Activated naive CD4-positive, alpha-beta T cell (primary cell): ENCODE results near the gene MGLL.

Experiments used
- DNase-seq, 4 experiments: peaks; one replicate each; lab custom pipeline; 2025; lab: John Stamatoyannopoulos, UW

Gene MGLL

DNA sequence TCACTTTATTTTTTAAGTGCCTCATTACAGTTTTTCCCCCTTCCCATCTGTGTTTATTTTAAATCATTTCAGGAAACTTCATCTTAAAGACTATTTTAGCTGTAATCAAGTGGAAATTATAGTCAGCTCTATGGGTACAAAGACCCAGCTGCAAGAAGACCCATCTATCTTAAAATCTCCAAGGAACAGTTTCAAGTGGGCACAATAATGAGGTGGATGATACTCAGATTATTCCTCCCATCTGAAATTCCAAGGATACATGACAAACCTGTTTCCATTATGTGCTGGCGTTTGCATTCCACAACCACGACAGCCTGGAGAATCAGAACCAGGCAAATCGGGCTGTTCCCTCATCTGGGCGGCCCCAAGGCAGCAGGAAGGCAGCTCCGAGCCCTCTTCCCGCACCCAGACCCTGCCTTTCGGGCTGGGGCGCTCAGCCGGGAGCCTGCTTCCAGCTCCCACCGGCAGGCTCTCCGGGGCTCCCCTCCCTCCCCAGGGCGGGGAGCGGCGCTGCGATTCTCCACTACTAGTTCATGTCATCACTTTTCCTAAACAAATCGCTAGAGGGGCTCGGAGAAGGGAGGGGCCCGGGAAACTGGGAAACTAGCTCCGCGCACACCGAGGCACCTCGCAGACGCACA lies at the start of gene MGLL:
TSS of gene MGLL (minus strand) at position 475 of the 641 bp plus-strand sequence. CDS start at position 278, 197 bp downstream.
- no peak for DNase-seq

DNA sequence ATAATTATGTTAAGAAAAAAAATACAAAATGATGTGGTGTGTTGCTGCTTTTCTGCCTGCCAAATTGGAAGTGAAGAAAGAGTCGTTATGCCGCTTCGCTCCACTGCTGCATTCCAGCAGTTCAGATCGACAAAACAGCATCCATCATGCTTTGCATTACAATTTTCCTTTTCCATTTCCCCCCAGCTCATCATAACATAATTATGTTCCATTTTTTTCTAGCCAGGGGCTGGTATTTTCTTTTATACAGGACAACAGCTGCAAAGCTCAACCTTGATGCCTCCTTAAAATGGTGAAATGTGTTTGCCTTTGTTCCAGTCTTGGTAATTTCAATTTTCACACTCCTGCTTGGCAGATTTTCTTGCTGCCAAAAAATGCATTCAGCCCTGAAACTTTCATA lies 47.8 kb upstream of the MGLL start:
- DNase-seq: no peak

DNA sequence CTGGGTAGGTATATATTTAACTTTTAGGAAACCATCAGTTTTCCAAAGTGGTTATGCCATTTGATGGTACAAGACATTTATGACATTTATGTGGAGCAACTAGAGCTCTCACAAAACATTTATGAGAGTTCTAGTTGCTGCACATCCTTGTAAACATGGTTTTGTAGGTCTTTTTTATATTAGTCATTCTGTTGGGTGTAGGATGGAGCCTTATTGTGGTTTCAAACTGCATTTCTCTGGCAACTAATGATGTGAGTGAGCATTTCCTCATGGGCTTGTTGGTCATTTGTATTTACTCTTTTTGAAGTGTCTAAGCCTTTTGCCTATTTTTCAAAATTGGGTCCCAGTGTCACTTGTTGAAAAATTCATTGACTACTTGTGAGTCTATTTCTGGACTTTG lies 45.7 kb upstream of the MGLL start:
- DNase-seq: no peak

DNA sequence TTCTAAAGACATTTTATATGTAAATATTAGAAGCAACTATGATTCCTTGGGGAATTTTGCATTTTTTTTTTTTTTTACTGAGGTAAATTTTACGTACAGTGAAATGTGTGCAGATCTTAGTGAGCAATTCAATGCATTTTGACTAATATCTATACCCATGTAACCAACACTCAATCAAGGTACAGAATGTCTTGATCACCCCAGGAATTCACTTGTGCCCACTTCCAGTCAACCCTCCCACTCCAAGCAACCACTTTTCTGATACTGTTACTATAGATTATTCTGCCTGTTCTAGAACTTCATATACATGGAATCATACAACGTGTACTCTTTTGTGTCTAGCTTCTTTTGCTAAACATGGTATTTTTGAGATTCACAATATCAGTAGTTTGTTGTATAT lies 45.1 kb upstream of the MGLL start:
- no peak for DNase-seq

DNA sequence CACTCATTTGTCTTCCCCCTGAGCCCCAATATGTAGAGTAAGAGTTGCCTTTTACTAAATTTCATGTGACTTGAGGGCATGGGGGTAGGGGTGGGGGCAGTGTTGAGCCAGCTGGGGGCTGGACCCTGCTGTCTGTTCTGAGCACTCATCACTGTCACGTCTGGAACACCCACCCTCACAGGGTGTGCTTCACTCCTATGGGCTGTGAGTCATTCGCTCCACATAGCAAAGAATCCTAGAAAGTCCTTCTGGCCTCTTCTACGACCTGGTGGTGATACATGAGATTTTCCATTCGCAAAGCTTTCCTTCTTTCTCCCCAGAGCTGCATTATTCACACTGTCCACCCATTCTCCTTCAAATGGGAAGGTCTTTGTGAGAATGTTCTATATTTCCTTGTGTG lies 43.6 kb upstream of the MGLL start:
- no peak for DNase-seq

DNA sequence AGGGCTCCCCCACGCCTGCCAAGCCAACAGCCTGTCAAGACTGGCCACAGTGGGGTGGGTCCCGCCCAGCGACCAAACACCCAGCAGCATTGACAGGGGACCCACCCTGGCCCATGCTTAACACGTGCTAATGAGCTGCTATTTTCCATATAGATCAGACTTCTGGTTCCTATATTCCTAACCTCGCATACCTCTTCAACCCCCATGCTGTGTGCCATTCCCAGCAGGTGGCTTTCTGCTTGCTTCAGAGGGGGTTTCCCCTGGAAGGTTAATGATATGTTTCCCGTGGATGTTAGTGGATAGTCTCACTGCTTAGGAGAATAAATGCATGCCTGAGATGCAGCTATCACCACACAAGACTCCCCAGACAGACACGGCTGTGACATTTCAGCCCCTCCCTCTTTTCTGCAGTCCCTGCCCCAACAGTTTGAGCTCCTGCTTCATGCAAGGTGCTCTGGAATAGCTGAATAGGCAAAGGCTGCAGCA lies 37.9 kb upstream of the MGLL start:
- no peak for DNase-seq

DNA sequence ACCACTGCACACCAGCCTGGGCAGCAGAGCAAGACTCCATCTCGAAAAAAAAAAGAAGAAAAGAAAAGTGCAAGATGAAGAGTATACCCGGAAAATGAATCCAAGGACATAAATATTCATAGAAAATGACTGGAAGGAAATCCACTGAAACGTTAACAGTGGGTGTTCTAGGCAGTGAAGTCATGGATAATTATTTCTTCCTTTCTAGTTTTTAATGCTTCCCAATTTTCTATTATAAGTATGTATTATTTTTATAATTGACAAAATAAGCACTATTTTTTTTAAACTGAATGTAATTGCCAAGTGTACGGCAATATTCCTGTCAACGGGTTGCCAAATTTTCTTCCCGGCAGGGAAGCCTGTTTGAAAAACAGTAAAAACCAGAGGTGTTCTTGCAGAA lies 37.4 kb upstream of the MGLL start:
- no peak for DNase-seq

DNA sequence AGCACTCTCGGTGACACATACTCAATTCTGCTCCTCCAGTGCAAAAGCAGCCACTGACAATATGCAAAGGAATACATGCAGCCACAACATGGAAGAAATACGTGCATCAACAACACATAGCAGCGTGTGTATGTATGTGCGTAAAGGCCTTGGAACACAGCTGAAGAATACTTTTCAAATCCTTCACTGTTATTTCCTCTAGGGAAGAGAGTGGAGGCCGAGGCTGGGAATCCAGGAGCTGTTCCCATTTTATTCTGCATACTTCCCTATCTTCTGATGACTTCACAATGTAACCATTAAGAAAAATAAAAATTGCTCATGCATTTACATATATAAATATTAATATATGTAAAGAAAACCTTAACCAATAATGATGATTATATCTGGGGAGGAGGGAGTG lies 36.6 kb upstream of the MGLL start:
- DNase-seq: no peak

DNA sequence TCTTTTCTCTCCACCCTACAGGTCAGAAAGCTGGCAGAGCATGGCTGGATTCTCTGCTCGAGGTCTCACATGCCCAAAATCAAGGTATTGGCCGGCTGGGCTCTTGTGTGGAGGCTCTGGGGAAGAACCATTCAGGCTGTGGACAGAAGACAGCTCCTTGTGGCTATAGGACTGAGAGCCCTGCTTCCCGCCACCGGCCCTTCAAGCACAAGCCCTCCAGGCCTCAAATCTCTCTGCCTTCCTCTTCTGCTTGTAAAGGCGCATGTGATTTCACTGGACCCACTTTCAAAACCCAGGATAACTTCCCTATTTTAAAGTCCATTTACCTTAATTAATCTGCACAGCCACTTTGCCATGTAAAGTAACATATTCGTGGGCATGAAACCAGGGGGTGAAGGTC lies 36.2 kb upstream of the MGLL start:
- no peak for DNase-seq

DNA sequence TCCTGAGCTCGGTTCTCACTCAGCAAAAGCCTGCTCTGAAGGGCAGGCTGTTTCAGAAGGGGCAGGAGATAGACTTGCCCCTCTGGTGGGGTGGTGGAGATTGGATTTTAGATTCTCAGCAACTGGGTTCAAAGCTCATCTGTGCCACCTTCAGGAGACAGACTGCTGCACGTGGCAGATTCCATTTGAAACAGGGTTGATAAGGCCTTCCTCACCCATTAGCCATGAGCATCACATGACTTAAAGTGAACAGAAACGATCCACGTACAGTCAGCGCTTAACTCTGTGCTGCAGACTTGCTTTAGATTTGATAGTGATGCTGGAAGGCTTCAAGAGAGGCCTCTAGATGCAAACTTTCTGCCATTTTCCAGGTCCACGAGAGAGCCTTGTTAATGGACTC lies 35.0 kb upstream of the MGLL start:
- no peak for DNase-seq

DNA sequence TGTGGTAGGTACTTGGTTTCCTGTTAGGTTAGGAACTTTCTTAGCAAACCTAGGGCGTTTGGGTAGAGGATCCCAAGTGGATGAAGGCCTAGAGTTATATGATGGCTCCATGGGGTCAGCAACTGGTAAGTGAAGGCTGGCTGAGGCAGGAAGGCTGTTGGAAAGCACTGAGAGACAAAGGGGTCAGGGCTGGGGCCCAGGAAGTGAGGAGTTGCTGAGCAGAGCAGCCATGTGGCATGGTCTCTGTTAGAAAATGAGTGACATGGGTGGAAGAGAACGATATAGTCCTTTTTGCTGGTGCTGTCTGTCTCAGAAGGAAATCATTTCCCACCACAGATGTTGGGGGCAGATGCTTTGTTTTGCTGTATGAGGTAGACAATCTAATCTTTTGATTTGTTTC lies 34.5 kb upstream of the MGLL start:
- DNase-seq: no peak

DNA sequence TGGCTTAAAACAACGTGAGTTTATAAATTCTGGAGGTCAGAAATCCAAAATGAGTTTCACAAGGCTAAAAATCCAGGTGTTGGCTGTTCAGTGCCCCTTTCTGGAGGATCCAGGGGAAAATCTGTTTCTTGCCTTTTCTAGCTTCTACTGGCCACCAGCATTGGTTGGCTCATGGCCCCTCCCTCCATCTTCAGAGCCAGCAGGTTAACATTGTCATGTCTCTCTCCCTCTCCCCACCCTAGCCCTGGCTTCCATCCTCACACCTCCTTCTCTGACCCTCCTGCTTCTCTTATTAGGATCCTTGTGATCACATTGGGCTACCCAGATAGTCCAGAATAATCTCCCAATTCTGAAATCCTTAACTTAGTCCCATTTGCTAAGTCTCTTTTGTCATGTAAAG lies 32.9 kb upstream of the MGLL start:
- no peak for DNase-seq

DNA sequence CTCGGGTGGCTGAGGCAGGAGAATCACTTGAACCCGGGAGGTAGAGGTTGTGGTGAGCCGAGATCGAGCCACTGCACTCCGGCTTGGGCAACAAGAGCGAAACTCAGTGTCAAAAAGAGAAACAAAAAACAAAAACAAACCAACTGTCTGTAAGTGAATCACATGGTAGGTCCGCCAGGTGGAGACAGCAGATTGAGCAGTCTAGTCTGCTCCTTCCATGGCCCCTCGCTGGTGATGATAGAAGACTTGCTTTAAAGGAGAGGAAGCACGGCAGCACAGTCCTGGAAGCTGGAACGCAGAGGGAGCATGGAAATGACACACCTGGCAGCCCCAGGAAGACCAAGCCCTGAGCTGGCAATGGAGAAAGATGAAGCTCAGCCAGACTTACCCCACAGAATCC lies 31.4 kb upstream of the MGLL start:
- no peak for DNase-seq

DNA sequence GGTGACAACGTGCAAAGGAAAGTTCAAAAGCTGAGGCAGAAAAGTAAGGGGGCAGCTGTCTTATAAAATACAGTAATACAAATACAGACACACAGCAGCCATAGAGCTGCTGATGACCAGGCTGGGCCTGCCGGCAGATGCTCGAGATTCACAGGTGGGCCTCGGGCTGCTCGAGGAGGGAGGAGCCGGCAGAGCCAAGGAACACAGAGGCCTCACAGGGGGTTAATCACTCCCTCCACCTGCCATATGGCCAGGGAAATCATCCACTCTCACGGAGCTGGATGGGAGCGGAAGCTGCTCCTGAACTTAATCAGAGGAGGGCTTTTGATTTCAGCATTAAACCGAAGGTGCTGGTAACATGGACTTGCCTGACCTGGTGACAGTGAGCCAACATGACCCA lies 29.6 kb upstream of the MGLL start:
- DNase-seq: no peak

DNA sequence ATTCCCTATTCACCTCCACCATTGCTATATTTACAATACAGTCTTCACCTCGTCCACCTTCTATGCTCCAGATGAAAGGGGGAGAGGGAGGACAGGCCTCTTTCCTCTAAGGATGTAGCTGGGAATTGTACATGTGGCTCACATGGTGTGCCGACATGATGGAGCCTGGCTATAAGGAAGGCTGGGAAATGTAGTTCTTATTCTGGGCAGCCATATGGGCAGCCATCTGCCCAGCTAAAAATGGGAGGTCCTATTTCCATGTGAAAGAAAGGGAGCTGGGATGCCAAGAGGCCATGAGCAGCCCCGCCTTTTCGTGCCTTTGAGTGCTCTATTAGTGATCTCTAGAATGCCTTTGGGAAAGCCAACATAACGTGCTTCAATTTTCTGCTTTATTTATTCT lies 27.1 kb upstream of the MGLL start:
- no peak for DNase-seq

DNA sequence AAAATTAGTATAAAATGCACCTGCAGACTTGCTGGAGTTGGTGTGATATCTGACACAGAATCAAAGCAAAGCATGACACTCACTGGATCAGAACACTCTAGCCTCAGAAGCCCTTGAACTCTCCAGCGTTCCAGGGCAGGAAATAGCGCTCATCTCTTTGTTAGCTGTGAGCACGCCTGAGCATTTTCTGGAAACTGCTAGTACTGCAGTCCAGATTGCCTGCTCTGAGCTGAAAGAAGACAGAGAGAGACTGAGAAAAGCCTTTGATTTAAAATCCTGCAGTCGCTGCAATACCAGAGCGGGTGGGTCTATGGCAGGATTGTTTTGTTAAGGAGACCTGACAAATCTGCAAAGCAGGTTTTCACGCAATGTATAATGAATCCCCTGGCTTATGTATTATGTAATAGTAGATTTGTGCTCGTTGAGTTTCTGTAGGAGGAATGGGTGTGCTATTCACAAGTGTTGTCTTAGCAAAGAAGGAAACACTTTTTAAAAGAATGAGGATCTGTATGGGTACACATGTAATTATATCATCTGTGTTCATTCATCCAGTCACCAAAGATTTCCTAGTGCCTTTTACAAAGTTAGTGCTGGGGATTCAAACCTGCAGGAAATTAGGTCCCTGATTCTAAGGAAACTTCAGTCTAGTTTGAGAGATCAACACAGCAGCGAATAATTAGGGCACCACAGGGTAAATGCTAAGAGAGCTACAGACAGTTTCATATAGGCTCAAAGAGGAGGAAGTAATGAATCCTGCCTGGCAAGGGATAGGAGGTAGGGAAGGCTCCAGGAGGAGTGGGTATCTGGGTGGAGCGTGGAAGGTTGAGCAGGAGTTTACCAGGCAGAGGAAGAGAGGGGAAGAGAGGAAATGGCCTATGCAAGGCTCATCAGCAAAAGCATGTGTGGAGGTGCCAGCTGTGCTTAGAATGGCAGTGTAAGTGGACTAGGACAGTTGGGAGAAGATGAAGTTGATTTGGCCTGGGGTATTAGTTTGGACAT lies 26.1 kb upstream of the MGLL start:
- no peak for DNase-seq

DNA sequence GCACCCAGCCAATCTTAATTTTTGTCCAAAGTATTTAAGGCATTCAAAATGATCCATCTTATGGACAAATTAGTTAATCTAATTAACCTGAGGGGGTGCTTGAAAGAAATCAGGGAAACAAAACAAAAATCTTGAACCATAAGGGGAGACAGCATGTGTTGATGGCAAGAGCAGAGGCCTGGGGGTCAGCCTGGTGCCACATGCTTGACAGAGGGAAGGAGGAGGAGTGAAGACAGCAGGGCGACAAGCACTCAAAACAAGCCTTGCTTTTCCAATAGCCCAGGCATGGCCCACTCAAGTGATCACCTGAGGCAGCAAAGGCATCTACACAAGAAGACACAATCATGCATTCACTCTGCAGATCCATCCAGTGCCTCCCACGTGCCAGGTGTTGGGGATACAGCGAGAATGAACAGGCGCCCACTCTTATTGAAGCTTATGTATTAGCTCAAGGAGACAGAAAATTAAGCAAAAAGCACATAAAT lies 25.0 kb upstream of the MGLL start:
- DNase-seq: no peak

DNA sequence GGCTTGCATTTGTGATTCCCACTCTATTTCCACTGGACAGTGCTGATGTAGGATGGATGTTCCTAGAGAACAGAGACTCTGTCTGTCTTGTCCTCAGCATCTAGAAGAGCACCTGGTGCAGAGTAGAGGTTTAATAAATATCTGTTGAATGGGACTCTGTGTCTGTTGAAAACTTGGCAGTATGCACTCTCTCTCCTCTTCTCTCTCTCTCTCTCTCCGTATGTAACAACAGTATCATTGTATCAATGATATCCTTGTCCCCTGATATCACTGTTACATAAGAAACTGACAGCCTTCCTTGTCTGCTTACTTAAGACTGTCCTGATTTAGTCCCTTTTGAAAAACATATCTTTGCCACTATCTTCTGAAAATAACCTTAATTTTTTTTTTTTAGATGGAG lies 24.3 kb upstream of the MGLL start:
- no peak for DNase-seq

DNA sequence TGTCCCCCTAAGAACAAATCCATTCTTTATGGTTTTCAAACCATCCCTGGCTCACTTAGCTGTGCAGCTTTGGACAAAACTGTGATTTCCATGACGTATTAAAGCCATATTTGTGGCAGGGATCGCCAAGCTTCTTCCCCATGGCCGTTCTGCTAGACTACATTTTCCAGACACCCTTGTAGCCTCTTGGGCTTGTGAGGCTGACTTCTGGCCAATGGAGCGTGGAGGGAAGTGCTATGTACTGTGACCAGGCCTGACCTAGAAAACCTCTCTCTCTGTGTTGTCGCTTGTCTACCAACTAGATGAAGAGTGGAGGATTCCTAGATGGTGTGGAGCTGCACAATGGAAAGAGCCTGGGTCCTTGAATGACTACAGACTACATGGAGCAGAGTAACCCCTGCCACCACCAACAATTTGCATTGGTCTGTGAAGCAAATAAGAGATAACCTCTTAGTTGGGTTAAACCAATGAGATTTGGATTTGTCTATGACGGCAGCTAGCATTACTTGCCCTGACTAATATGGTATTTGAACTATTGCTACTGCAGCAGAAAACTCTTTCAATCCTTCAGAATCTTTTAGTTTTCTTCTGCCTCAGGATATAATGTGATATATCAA lies 22.1 kb upstream of the MGLL start:
- no peak for DNase-seq

DNA sequence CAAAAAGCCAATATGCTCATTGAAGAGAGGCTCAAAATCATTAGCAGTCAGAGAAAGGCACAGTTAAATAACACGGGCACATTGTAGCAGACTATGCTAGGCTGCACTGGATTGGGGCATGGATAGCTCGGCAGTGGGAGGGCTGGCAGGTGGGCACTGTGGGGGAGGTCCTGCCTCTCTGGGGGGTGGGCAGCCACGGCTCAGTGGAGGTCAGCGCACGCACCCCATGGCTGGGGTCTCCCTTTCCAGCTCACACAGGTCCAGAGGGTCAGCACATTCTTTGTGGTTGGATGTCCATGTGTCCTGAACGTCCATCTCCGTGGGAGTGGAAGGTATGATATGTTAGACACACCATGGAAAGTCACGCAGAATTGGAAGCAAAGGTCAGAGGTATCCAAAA lies 18.4 kb upstream of the MGLL start:
- no peak for DNase-seq

DNA sequence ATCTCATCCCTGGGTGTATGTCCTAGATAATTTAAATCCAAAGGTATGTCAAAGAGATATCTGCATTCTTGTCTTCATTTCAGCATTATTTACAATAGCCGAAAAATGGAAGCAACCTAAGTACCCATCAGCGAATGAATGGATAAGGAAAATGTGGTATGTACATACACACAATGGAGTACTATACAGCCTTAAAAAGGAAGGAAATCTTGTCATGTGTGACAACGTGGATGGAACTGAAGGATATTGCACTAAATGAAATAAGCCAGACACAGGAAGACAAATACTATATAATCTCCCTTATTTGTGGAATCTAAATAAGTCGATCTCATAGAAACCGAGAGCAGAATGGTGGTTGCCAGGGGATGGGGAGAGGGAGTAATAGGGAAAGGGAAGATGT lies 16.8 kb upstream of the MGLL start:
- no peak for DNase-seq

DNA sequence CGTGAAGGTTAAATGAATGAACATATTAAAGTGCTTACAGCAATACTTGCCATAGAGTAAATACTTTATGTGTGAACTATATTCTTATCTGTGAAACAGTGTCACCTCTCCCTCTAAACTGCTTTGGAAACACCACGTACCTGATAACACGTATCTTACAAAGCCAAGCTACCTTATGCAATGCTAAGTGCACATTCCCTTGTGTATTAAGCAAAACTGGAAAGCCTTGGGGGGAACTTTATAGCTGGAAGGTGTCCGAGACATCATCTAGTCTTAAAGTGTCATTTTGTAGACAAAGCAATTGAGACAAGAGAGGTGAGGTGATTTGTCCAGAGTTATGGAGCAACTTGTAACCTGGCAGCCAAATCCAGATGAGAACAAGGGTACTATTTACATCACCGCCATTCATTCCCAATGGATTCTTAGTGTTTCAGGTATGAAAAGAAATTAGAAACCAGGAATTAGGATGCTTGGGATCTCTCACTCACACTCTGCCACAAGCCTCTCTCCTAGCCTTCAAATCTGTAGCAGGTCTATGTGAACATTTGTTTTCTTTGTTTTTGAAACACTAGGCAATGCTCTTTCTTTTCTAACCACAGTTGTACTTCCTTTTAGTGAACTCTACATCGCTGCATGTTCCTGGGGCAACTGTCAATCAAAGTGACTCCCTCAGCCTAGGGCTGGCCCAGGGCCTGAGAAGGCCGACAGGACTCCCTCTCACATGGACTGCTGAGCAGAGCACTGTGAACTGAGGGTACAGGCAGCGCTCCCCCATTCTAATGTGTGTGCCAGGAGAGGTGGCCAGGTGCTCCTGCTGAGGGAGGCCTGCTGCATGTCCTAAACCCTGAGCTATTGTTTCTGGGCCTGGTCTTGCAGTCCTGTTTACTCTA lies 13.9 kb upstream of the MGLL start:
- no peak for DNase-seq
